Measurements from ENCODE around the gene FGF12.

DNA sequence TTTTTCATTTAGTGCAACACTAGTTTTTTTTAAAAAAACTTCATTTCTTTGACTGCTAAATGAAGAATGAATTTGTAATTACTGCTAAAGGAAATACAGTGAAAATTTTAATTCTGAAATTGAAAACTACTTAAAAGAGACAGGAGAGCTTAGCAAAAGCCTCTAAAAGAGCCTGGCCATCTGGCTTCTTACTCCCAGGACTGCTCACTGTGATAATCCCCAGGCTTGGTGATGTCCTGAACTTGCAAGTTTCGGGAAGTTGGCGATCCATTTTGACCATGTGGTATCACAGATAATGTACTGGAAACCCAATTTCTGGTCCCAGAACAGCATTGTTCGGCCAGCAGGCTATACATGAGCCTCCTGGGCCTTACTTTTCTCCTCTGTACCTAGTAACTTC, 292.1 kb downstream of the FGF12 start:
- TF ChIP-seq, protein P1, sequence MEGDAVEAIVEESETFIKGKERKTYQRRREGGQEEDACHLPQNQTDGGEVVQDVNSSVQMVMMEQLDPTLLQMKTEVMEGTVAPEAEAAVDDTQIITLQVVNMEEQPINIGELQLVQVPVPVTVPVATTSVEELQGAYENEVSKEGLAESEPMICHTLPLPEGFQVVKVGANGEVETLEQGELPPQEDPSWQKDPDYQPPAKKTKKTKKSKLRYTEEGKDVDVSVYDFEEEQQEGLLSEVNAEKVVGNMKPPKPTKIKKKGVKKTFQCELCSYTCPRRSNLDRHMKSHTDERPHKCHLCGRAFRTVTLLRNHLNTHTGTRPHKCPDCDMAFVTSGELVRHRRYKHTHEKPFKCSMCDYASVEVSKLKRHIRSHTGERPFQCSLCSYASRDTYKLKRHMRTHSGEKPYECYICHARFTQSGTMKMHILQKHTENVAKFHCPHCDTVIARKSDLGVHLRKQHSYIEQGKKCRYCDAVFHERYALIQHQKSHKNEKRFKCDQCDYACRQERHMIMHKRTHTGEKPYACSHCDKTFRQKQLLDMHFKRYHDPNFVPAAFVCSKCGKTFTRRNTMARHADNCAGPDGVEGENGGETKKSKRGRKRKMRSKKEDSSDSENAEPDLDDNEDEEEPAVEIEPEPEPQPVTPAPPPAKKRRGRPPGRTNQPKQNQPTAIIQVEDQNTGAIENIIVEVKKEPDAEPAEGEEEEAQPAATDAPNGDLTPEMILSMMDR (IDR thresholded peaks at IDR 0.05 in 4 of 5, conservative IDR thresholded peaks at IDR 0.05 in 1 of 5) = no peak
- no peak for TF ChIP-seq POLR2A (IDR thresholded peaks at IDR 0.05)
